GM12891 (cell line): ENCODE measurements around the gene WDR4.
"Not testable (repeated sequence)": the region's sequence is repeated elsewhere in the genome, so short reads cannot be mapped to it uniquely, and the experiment has no call there.

ENCODE experiments used
- PAX5 ChIP-seq: IDR thresholded peaks from 2 replicates; pipeline ENCODE4 v1.6.1; 2011; ENCODE audit warnings: low read length, moderate library complexity, mild to moderate bottlenecking; ENCODE audit not compliant: insufficient read depth, severe bottlenecking
- POLR2A ChIP-seq: IDR thresholded peaks from 2 replicates; pipeline ENCODE4 v1.6.1; 2011; ENCODE audit warnings: low read depth, low read length, control low read depth
- POLR2AphosphoS5 ChIP-seq: IDR thresholded peaks from 2 replicates; pipeline ENCODE4 v1.6.1; 2011; ENCODE audit warnings: low read depth, low read length, control low read depth
- SPI1 ChIP-seq: IDR thresholded peaks from 2 replicates; pipeline ENCODE4 v1.6.1; 2011; ENCODE audit warnings: low read depth, low read length, control low read depth
- TAF1 ChIP-seq: IDR thresholded peaks from 2 replicates; pipeline ENCODE4 v1.6.1; 2011; ENCODE audit warnings: low read depth, low read length, control low read depth

GRCh38 chr21:42832321-42832630 lies 47.1 kb downstream of the WDR4 start:
- TF ChIP-seq POLR2A, TAF1, POLR2AphosphoS5, SPI1, PAX5: not testable (repeated sequence)
